CD14-positive monocyte (primary cell): ENCODE data around the gene ACAP1. TPM values are rescaled to one million over a fixed set of nuclear protein-coding genes. Genes with fewer than 3 reads are reported as not detected.
A peak's percentile ranks its signal among the peaks of the same experiment; 100 is the strongest.

Experiments used
- DNase-seq, 3 donors: peaks; one replicate each; pipeline ENCODE4 v3.0.0-alpha.2; 2011 to 2022
- H2AFZ ChIP-seq: 2 replicates; pipeline ENCODE4 v1.6.0; 2012; ENCODE audit warnings: mild to moderate bottlenecking, low read depth, low read length, inconsistent platforms; ENCODE audit not compliant: insufficient read depth, poor library complexity, severe bottlenecking
- H3K27ac ChIP-seq, 2 donors: 1 replicate in 1 of 2; 2 replicates in 1 of 2; pipeline ENCODE4 v1.5.1; 2012 to 2013; ENCODE audit warnings: low read length in 2 of 2, control low read depth in 1 of 2, inconsistent platforms in 1 of 2, low read depth in 1 of 2, mild to moderate bottlenecking in 1 of 2
- H3K27me3 ChIP-seq, 2 donors: one replicate each; pipeline versions ENCODE4 v1.6.0 to v1.6.1; 2011 to 2013; ENCODE audit warnings: low read length in 2 of 2; ENCODE audit not compliant: control insufficient read depth in 2 of 2, insufficient read depth in 2 of 2
- H3K36me3 ChIP-seq, 2 donors: replicated peaks in 1 of 2; 1 replicate in 1 of 2; 2 replicates in 1 of 2; pipeline versions ENCODE4 v1.5.1 to v1.6.1; 2012 to 2013; ENCODE audit warnings: low read length in 2 of 2, control low read depth in 1 of 2, inconsistent platforms in 1 of 2, mild to moderate bottlenecking in 1 of 2; ENCODE audit not compliant: insufficient read depth in 2 of 2, control insufficient read depth in 1 of 2
- H3K4me1 ChIP-seq, 2 donors: 1 replicate in 1 of 2; 2 replicates in 1 of 2; pipeline versions ENCODE4 v1.5.1 to v1.6.1; 2012 to 2013; ENCODE audit warnings: low read length in 2 of 2, control low read depth in 1 of 2, inconsistent platforms in 1 of 2, mild to moderate bottlenecking in 1 of 2, moderate library complexity in 1 of 2; ENCODE audit not compliant: insufficient read depth in 2 of 2, control insufficient read depth in 1 of 2
- H3K4me2 ChIP-seq: replicated peaks from 2 replicates; pipeline ENCODE3; 2012; ENCODE audit warnings: low read length, moderate library complexity, mild to moderate bottlenecking; ENCODE audit not compliant: poor library complexity, severe bottlenecking; ENCODE audit errors: extremely low read depth
- H3K4me3 ChIP-seq, 3 experiments: fragments of 200-600 bp in 1 of 3; sonication (generic) in 1 of 3; replicated peaks in 1 of 3; 1 replicate in 2 of 3; 2 replicates in 1 of 3; pipeline ENCODE4 v1.5.1; 2011 to 2013; ENCODE audit warnings: low read length in 3 of 3, mild to moderate bottlenecking in 3 of 3, control low read depth in 2 of 3, low read depth in 2 of 3, inconsistent platforms in 1 of 3, moderate library complexity in 1 of 3
- H3K79me2 ChIP-seq: 2 replicates; pipeline ENCODE4 v1.6.0; 2012; ENCODE audit warnings: mild to moderate bottlenecking, control low read depth, inconsistent platforms, low read length, moderate library complexity; ENCODE audit not compliant: insufficient read depth
- H3K9ac ChIP-seq: 2 replicates; pipeline ENCODE4 v1.6.0; 2017; ENCODE audit warnings: low read length, mild to moderate bottlenecking; ENCODE audit not compliant: insufficient read depth, poor library complexity, severe bottlenecking
- H3K9me3 ChIP-seq, 2 donors: replicated peaks in 1 of 2; 1 replicate in 1 of 2; 2 replicates in 1 of 2; pipeline versions ENCODE4 v1.5.1 to v1.6.1; 2012 to 2013; ENCODE audit warnings: low read length in 2 of 2, control low read depth in 1 of 2; ENCODE audit not compliant: control insufficient read depth in 1 of 2, insufficient read depth in 1 of 2
- H4K20me1 ChIP-seq: 2 replicates; pipeline ENCODE4 v1.6.0; 2012; ENCODE audit warnings: mild to moderate bottlenecking, low read length, control low read depth, moderate library complexity; ENCODE audit not compliant: insufficient read depth
- H3K27ac Mint-ChIP-seq, 7 donors: one replicate each; pipeline ENCODE4 v1.8.0; 2020; ENCODE audit warnings: mild to moderate bottlenecking in 7 of 7, mixed read lengths in 7 of 7, moderate library complexity in 6 of 7, inconsistent platforms in 2 of 7
- H3K27me3 Mint-ChIP-seq, 3 donors: one replicate each; pipeline ENCODE4 v1.8.0; 2021 to 2022; ENCODE audit warnings: low read depth in 3 of 3, mild to moderate bottlenecking in 3 of 3, mixed read lengths in 3 of 3, moderate library complexity in 3 of 3, inconsistent platforms in 1 of 3
- H3K36me3 Mint-ChIP-seq, 2 donors: one replicate each; pipeline ENCODE4 v1.8.0; 2020; ENCODE audit warnings: mixed read lengths in 2 of 2, inconsistent platforms in 1 of 2, mild to moderate bottlenecking in 1 of 2
- H3K4me1 Mint-ChIP-seq: one replicate; pipeline ENCODE4 v1.8.0; 2020; ENCODE audit warnings: mild to moderate bottlenecking, mixed read lengths
- H3K4me3 Mint-ChIP-seq, 2 donors: one replicate each; pipeline ENCODE4 v1.8.0; 2020; ENCODE audit warnings: mild to moderate bottlenecking in 2 of 2, mixed read lengths in 2 of 2, moderate library complexity in 1 of 2
- H3K9me3 Mint-ChIP-seq, 7 donors: one replicate each; pipeline ENCODE4 v1.8.0; 2020 to 2022; ENCODE audit warnings: mixed read lengths in 7 of 7, mild to moderate bottlenecking in 6 of 7, moderate library complexity in 6 of 7, inconsistent platforms in 2 of 7
- CTCF ChIP-seq: fragments of 200-600 bp; IDR thresholded peaks from one replicate; pipeline ENCODE4 v1.8.0; 2022; ENCODE audit warnings: antibody characterized with exemption, mild to moderate bottlenecking
- WGBS: methylation state at CpG from one replicate; pipeline ENCODE4 v1.1.5; 2013; ENCODE audit warnings: missing lambda C conversion rate; ENCODE audit not compliant: insufficient coverage; 5-methylcytosine and 5-hydroxymethylcytosine counted together
- intact Hi-C, 2 donors: fragments of 100-400 bp; cut with micrococcal nuclease; formaldehyde crosslinking; loops; one replicate each; pipeline versions ENCODE4 v1.15.0 to v1.15.1; 2023
- polyA plus RNA-seq, 3 donors: library from polyadenylated mRNA; depleted of rRNA in 1 of 3; unstranded in 2 of 3; stranded (reverse) in 1 of 3; fragments of 300-500 nt in 2 of 3; fragments of >200 nt in 1 of 3; fragmentation: Illumina TruSeq in 2 of 3; gene quantifications; 1 replicate in 2 of 3; 2 replicates in 1 of 3; pipeline ENCODE4 v1.2.3, GENCODE V29; 2012 to 2021

Gene ACAP1
- polyA plus RNA-seq, 3 donors, result 32.1 to 68.5 (median 40.5) TPM

DNA sequence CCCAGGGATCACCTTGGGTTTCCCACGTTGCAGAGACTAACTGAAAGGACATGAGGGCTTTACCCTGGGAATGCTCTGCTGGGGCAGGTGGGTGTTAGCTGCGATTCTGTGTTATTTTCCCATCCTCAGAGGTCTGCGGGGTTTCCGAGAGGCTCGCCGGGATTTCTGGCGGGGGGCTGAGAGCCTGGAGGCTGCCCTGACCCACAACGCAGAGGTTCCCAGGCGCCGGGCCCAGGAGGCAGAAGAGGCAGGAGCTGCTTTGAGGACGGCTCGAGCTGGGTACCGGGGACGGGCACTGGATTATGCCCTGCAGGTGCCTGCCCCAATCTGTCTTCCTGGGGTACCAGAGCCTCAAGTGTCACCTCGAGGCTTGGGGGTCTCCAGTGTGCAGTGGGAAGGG, 6.9 kb downstream of the ACAP1 start:
- Mint-ChIP-seq H3K4me3 (no peak overlapping the region), H3K9me3 (no peaks in the 10 kb centered on the region), H3K36me3 (peaks cover 57 to 89% of the 10 kb centered on the region in 2 donors), H3K27me3 (peaks cover 0 to 4% (median 0%) of the 10 kb centered on the region in 3 donors), H3K27ac (no peak overlapping the region), H3K4me1 (peaks cover 8% of the 10 kb centered on the region)
- Histone ChIP-seq H3K79me2 (peaks cover 7% of the 10 kb centered on the region), H4K20me1 (peaks cover 16% of the 10 kb centered on the region), H3K27ac (no peak overlapping the region), H3K4me2 (no peak overlapping the region), H3K27me3 (no peaks in the 10 kb centered on the region), H3K36me3 (peaks cover 52 to 77% of the 10 kb centered on the region in 2 donors), H3K9ac (no peak overlapping the region), H2AFZ (no peak overlapping the region), H3K9me3 (no peaks in the 10 kb centered on the region), H3K4me3 (no peak overlapping the region), H3K4me1 (peaks cover 0 to 6% of the 10 kb centered on the region in 2 donors)
- 92% methylated on average over 14 of the region's 15 CpGs for WGBS
- intact Hi-C loops, result loop anchor here in 1 of 2 donors (5.0 kb wide), 1 partner anchor 61 kb away; the partner anchor contains the start of gene SLC2A4
- DNase-seq, result no peak
- no peak for TF ChIP-seq CTCF

DNA sequence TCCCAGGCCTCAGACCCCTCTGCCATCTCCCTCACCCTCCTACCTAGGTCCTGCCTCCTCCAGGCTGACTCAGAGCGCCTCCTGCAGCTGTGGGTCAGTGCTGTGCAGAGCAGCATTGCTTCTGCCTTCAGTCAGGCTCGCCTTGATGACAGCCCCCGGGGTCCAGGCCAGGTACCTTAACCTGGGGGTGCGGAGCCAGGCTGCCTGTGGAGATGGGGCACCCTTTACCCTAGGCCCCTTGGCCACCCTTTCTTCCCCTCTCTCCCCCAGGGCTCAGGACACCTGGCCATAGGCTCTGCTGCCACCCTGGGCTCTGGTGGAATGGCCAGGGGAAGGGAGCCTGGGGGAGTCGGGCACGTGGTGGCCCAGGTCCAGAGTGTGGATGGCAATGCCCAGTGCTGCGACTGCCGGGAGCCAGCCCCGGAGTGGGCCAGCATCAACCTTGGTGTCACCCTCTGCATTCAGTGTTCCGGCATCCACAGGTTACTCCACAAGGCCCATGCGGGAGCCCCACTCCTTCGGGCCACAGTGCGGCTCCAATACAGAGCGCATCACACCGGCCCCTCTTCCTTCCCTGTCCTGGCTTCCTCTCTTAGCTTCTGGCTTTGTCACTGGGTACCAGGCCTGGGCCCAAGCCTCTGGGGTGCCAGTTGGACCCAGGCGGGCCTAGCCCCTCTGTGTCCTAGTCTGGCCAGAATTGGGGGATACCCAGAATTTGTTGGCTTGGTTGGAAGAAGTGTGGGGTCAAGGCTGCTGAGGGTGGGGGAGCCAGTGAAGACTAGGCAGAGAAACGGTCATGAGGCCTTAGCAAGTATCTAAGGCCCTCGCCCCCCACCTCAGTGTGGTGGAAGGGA, 10.7 kb downstream of the ACAP1 start:
- no peaks in the 10 kb centered on the region for H3K9me3 Mint-ChIP-seq
- H3K27ac Mint-ChIP-seq, result peak overlapping the region in 1 of 7 donors; percentile 28
- no peak overlapping the region for H3K27ac ChIP-seq
- peaks cover 51 to 66% of the 10 kb centered on the region in 2 donors for H3K36me3 ChIP-seq
- H3K4me2 ChIP-seq, result no peak overlapping the region
- H4K20me1 ChIP-seq, result peaks cover 38% of the 10 kb centered on the region
- peaks cover 17% of the 10 kb centered on the region for H3K4me1 Mint-ChIP-seq
- no peaks in the 10 kb centered on the region for H3K79me2 ChIP-seq
- H3K36me3 Mint-ChIP-seq, result peaks cover 48 to 66% of the 10 kb centered on the region in 2 donors
- no peak for TF ChIP-seq CTCF
- H2AFZ ChIP-seq, result no peak overlapping the region
- H3K4me3 Mint-ChIP-seq, result no peak overlapping the region
- 98% methylated on average over 14 of the region's 18 CpGs for WGBS
- H3K4me3 ChIP-seq, result no peak overlapping the region
- no peaks in the 10 kb centered on the region for H3K27me3 Mint-ChIP-seq
- H3K9me3 ChIP-seq, result no peaks in the 10 kb centered on the region
- peaks cover 14 to 23% of the 10 kb centered on the region in 2 donors for H3K4me1 ChIP-seq
- no peaks in the 10 kb centered on the region for H3K27me3 ChIP-seq
- H3K9ac ChIP-seq, result no peak overlapping the region
- intact Hi-C loops, result loop anchor here in 1 of 2 donors (1.0 kb wide), 1 partner anchor 9 kb away; no protein-coding TSS in a partner anchor
- no peak for DNase-seq
